OCI-LY7 (cell line): Measurements from ENCODE around the gene PGA4. TPM values are rescaled to one million over a fixed set of nuclear protein-coding genes. Genes with fewer than 3 reads are reported as not detected.
"Not testable (repeated sequence)": the region's sequence is repeated elsewhere in the genome, so short reads cannot be mapped to it uniquely, and the experiment has no call there.

Experiments used
- BruUV-seq: library from RNA; stranded (reverse); fragments of 400-500 nt; replicated peaks from 2 replicates; lab custom pipeline; 2021; lab: Mats Ljungman, UMichigan
- CTCF ChIA-PET: fragments of 300-600 bp; sonication (Branson Sonifier 250); formaldehyde crosslinking; loops from one replicate; lab custom pipeline; 2022; ENCODE audit warnings: antibody characterized with exemption; ENCODE audit not compliant: unreplicated experiment; lab: Charles Lee
- POLR2A ChIA-PET: fragments of 300-600 bp; sonication (Branson Sonifier 250); formaldehyde crosslinking; loops from one replicate; lab custom pipeline; 2022; ENCODE audit warnings: antibody characterized with exemption; lab: Charles Lee
- DNase-seq: peaks from one replicate; pipeline ENCODE4 v3.0.0-alpha.2; 2015; ENCODE audit warnings: low spot score
- H2AFZ ChIP-seq: fragments of 200-600 bp; sonication (generic), shearing (Covaris generic); 2 replicates; pipeline ENCODE4 v1.6.1; 2014; ENCODE audit warnings: mild to moderate bottlenecking, antibody characterized with exemption, low read length, moderate library complexity
- H3K27ac ChIP-seq: fragments of 200-600 bp; sonication (generic); 2 replicates; pipeline ENCODE4 v1.5.1; 2014; ENCODE audit warnings: mixed run types, low read depth, mild to moderate bottlenecking, moderate library complexity, low read length, inconsistent platforms; ENCODE audit not compliant: poor library complexity, severe bottlenecking
- H3K36me3 ChIP-seq: fragments of 200-600 bp; sonication (generic); 2 replicates; pipeline ENCODE4 v1.6.1; 2014; ENCODE audit warnings: mild to moderate bottlenecking, antibody characterized with exemption, low read length, moderate library complexity, mixed read lengths; ENCODE audit not compliant: insufficient read depth
- H3K4me1 ChIP-seq: fragments of 200-600 bp; sonication (generic); 2 replicates; pipeline ENCODE4 v1.5.1; 2014; ENCODE audit warnings: mild to moderate bottlenecking, low read length; ENCODE audit not compliant: insufficient read depth, poor library complexity, severe bottlenecking
- H3K4me2 ChIP-seq: fragments of 200-600 bp; sonication (generic); 2 replicates; pipeline ENCODE4 v1.6.1; 2014; ENCODE audit warnings: mild to moderate bottlenecking, low read length
- H3K4me3 ChIP-seq: fragments of 200-600 bp; sonication (generic); 2 replicates; pipeline ENCODE4 v1.5.1; 2014; ENCODE audit warnings: mild to moderate bottlenecking, low read depth, low read length; ENCODE audit not compliant: poor library complexity, severe bottlenecking
- H3K79me2 ChIP-seq: fragments of 200-600 bp; sonication (generic); 2 replicates; pipeline ENCODE4 v1.6.1; 2016; ENCODE audit warnings: low read depth, mild to moderate bottlenecking, low read length, moderate library complexity, mixed read lengths; ENCODE audit not compliant: insufficient read depth
- H3K9me2 ChIP-seq: fragments of 200-600 bp; sonication (generic); 2 replicates; pipeline ENCODE4 v1.6.1; 2016; ENCODE audit warnings: mild to moderate bottlenecking, low read length, mixed read lengths; ENCODE audit not compliant: insufficient read depth
- H3K9me3 ChIP-seq: fragments of 200-600 bp; sonication (generic); 2 replicates; pipeline ENCODE4 v1.6.1; 2014; ENCODE audit warnings: mild to moderate bottlenecking, mixed run types, low read length, mixed read lengths
- H4K20me1 ChIP-seq: fragments of 200-600 bp; sonication (generic); 2 replicates; pipeline ENCODE4 v1.6.1; 2014; ENCODE audit warnings: mild to moderate bottlenecking, antibody characterized with exemption, low read length, moderate library complexity, mixed read lengths; ENCODE audit not compliant: insufficient read depth
- intact Hi-C: fragments of 100-400 bp; cut with micrococcal nuclease; formaldehyde crosslinking; loops from one replicate; pipeline ENCODE4 v1.10.0; 2022; ENCODE audit not compliant: unreplicated experiment
- total RNA-seq, 2 experiments: library from RNA; depleted of rRNA in 1 of 2; stranded (reverse); fragments of >200 nt in 1 of 2; shearing (Covaris generic) in 1 of 2; gene quantifications; 2 replicates each; pipeline ENCODE4 v1.2.3, GENCODE V29; 2014 to 2022

PGA4 gene
- total RNA-seq, 2 experiments from 2014 or later = not detected

DNA sequence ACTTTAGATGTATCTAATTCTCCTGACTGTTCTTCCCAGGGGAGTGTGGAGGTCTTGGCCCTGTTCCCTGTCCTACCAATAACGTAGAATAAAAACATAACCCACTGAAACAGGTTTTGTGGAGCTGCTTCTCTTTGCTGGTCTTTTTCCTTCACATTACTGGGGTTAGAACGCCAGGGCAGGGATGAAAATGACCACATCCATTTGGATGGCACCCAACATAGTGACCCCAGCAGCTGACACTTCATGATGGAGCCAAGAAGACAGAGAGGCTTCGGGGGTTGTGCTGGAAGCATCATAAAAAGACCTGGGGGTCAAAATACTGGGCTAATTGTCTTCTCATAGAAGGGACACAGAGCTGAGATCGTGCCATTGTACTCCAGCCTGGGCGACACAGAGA, 9.4 kb downstream of the PGA4 start:
- H2AFZ ChIP-seq, H3K27ac ChIP-seq, CTCF ChIA-PET, H3K4me1 ChIP-seq, H3K9me2 ChIP-seq, POLR2A ChIA-PET, H3K4me3 ChIP-seq, DNase-seq, H3K4me2 ChIP-seq, H3K79me2 ChIP-seq, H3K9me3 ChIP-seq, intact Hi-C loops, H3K36me3 ChIP-seq, BruUV-seq, H4K20me1 ChIP-seq: not testable (repeated sequence)

DNA sequence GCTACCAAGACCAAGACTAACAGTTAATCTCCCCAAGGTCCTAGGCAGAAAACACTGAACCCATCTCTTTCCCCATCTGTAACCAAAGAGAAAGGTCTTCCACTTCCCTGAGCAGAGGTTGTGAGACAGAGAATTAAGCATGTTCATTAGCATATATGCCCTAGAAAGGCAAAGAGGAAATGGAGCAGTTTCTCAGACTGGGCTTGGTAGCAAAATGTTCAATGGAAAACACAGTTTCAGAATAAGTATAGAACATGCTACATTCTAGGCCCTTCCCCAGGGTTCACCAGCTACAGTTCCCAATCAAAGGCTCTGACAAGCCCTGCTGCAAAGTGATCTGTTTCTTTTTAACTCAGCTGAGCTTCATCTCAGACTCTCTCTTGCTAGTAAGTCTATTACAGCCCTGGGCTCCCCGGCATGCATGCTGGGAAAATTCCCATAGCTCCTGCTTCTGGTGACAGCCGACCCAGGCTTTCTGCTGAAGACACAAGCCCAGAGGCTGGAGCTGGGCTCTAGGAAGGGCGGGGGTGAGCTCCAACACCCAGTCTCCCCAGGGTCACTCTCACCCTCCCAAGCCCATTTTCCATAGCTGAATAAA, 10.5 kb downstream of the PGA4 start:
- H3K79me2 ChIP-seq, H3K9me3 ChIP-seq, H3K4me3 ChIP-seq, BruUV-seq, POLR2A ChIA-PET, H3K4me1 ChIP-seq, intact Hi-C loops, DNase-seq, H3K4me2 ChIP-seq, H4K20me1 ChIP-seq, H3K9me2 ChIP-seq, H3K36me3 ChIP-seq, H2AFZ ChIP-seq, H3K27ac ChIP-seq, CTCF ChIA-PET: not testable (repeated sequence)

DNA sequence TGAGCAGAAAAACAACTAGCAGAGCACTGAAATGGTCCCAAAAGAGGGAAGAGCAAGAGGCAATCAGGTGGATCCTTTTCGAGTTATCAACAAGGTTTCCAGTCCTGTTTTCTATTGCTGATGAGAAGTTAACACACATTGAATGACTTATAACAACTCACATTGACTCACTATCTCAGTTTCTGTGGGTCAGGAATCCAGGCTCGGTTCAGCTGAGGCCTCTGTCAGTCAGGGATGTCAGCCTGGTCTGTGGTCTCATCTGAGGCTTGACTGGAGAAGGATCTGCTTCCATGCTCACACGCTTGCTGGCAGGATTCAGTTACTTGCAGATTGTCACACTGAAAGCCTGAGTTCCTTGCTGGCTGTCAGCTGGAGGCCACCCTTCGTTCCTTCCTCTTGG, 15.0 kb downstream of the PGA4 start:
- POLR2A ChIA-PET, intact Hi-C loops, H3K27ac ChIP-seq, BruUV-seq, H2AFZ ChIP-seq, H3K36me3 ChIP-seq, H3K79me2 ChIP-seq, H3K4me3 ChIP-seq, H3K9me3 ChIP-seq, H4K20me1 ChIP-seq, DNase-seq, H3K4me2 ChIP-seq, H3K9me2 ChIP-seq, H3K4me1 ChIP-seq, CTCF ChIA-PET: not testable (repeated sequence)

DNA sequence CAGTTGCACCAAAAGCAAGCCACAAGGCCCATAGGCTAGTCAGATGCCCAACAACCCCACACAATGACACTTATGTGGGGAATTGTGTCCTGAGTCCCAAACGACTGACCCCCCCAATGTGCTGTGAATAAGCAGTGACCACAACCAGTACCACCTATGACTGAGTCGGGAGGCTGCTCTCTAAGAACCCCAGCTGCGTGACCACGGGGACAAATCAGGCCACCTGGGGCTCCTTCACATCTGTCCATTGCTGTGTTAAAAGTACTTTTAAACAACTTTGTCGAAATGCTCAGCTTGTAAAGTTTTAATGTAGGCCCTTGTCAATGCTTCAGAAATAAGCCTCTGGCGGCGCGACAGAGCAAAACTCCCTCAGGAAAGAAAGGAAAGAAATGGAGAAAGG, 18.1 kb downstream of the PGA4 start:
- H3K36me3 ChIP-seq = not testable (repeated sequence)

DNA sequence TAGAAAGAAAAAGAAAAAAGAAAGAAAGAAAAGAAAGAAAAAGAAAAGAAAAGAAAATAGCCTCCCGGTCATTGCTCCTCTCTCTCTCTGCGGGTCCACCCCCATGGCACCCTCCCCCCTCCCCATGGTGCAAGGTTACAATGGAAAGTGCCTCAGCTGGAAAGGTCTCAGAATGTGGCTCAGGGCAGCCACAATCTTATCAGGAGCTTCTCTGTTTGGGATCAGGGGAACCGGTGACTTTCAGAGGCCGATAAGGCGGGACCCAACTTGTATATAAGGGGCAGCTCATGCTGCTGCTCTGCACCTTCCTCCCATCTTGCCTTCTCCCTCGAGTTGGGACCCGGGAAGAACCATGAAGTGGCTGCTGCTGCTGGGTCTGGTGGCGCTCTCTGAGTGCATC, 18.7 kb downstream of the PGA4 start, which contains the start of gene PGA5:
TSS of gene PGA5 (plus strand) at position 301 of the 400 bp plus-strand sequence. CDS start at position 353, 52 bp downstream.
- intact Hi-C loops, H3K27ac ChIP-seq, H3K4me3 ChIP-seq, H4K20me1 ChIP-seq, H2AFZ ChIP-seq, H3K4me2 ChIP-seq, BruUV-seq, H3K9me2 ChIP-seq, H3K9me3 ChIP-seq, DNase-seq, H3K4me1 ChIP-seq, H3K36me3 ChIP-seq, H3K79me2 ChIP-seq, CTCF ChIA-PET, POLR2A ChIA-PET: not testable (repeated sequence)

More for the DNA sequence above, 18.1 kb downstream of the PGA4 start:
- H3K27ac ChIP-seq, H3K79me2 ChIP-seq, BruUV-seq, H3K9me2 ChIP-seq, POLR2A ChIA-PET, H3K4me3 ChIP-seq, H4K20me1 ChIP-seq, intact Hi-C loops, DNase-seq, H3K4me2 ChIP-seq, H3K4me1 ChIP-seq, CTCF ChIA-PET, H2AFZ ChIP-seq, H3K9me3 ChIP-seq: not testable (repeated sequence)

DNA sequence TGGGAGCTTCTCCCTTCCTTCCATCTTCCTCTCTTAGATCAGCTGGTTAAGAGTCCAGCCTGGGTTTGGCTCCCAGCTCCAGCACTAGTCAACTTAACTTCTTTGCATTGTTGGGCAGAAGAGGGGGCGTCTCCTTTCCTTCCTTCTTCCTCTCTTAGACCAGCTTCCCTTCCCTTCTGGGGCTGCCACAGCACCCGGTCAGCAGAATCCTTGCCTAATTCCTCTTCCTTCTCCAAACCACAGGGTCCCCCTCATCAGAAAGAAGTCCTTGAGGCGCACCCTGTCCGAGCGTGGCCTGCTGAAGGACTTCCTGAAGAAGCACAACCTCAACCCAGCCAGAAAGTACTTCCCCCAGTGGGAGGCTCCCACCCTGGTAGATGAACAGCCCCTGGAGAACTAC, 19.4 kb downstream of the PGA4 start:
- H2AFZ ChIP-seq, POLR2A ChIA-PET, H3K4me3 ChIP-seq, H3K79me2 ChIP-seq, H3K4me1 ChIP-seq, BruUV-seq, DNase-seq, H3K36me3 ChIP-seq, H3K9me2 ChIP-seq, H3K9me3 ChIP-seq, H3K4me2 ChIP-seq, intact Hi-C loops, CTCF ChIA-PET, H3K27ac ChIP-seq, H4K20me1 ChIP-seq: not testable (repeated sequence)
